Neural progenitor cell (in vitro differentiated cells): ENCODE results near the gene SLC19A2. TPM values are rescaled to one million over a fixed set of nuclear protein-coding genes. Genes with fewer than 3 reads are reported as not detected.
A peak's percentile ranks its signal among the peaks of the same experiment; 100 is the strongest.

ENCODE experiments used
- DNase-seq: peaks from one replicate; pipeline ENCODE4 v3.0.0-alpha.2; 2016; ENCODE audit warnings: low spot score
- H2AFZ ChIP-seq: fragments of 200-600 bp; sonication (generic); replicated peaks from 2 replicates; pipeline ENCODE4 v1.6.1; 2016; ENCODE audit warnings: antibody characterized with exemption
- H3F3A ChIP-seq: fragments of 200-600 bp; sonication (generic); 2 replicates; pipeline ENCODE4 v1.6.1; 2016; ENCODE audit warnings: antibody characterized with exemption, low read depth
- H3K27ac ChIP-seq: fragments of 200-600 bp; sonication (generic); 2 replicates; pipeline ENCODE4 v1.5.1; 2016; ENCODE audit warnings: mild to moderate bottlenecking
- H3K27me3 ChIP-seq: fragments of 200-600 bp; sonication (generic); 2 replicates; pipeline ENCODE4 v1.6.1; 2016; ENCODE audit warnings: mild to moderate bottlenecking, moderate library complexity
- H3K36me3 ChIP-seq: fragments of 200-600 bp; sonication (generic); 2 replicates; pipeline ENCODE4 v1.5.1; 2016
- H3K4me1 ChIP-seq: fragments of 200-600 bp; sonication (generic); 2 replicates; pipeline ENCODE4 v1.6.1; 2016; ENCODE audit warnings: mixed run types
- H3K4me2 ChIP-seq: fragments of 200-600 bp; sonication (generic); 2 replicates; pipeline ENCODE4 v1.6.1; 2016
- H3K4me3 ChIP-seq: fragments of 200-600 bp; sonication (generic); 2 replicates; pipeline ENCODE4 v1.5.1; 2016
- H3K79me2 ChIP-seq: fragments of 200-600 bp; sonication (generic); 2 replicates; pipeline ENCODE4 v1.6.1; 2016; ENCODE audit warnings: low read depth
- H3K9ac ChIP-seq: fragments of 200-600 bp; sonication (generic); 2 replicates; pipeline ENCODE4 v1.6.1; 2016
- H3K9me3 ChIP-seq: fragments of 200-600 bp; sonication (generic); 2 replicates; pipeline ENCODE4 v1.5.1; 2016; ENCODE audit warnings: low read depth
- H4K20me1 ChIP-seq: fragments of 200-600 bp; sonication (generic); 2 replicates; pipeline ENCODE4 v1.6.1; 2016; ENCODE audit warnings: low read depth
- H3K27ac Mint-ChIP-seq: 3 replicates; pipeline ENCODE4 v1.8.0; 2021; ENCODE audit warnings: mixed read lengths
- H3K27me3 Mint-ChIP-seq: 2 replicates; pipeline ENCODE4 v1.8.0; 2022; ENCODE audit warnings: low read depth, mild to moderate bottlenecking, inconsistent platforms, moderate library complexity, mixed read lengths; ENCODE audit not compliant: insufficient read depth
- H3K36me3 Mint-ChIP-seq: 3 replicates; pipeline ENCODE4 v1.8.0; 2021; ENCODE audit warnings: mixed read lengths
- H3K4me1 Mint-ChIP-seq: 3 replicates; pipeline ENCODE4 v1.8.0; 2021; ENCODE audit warnings: mixed read lengths
- H3K4me3 Mint-ChIP-seq: 3 replicates; pipeline ENCODE4 v1.8.0; 2021; ENCODE audit warnings: mild to moderate bottlenecking, moderate library complexity, mixed read lengths
- H3K9me3 Mint-ChIP-seq: 3 replicates; pipeline ENCODE4 v1.8.0; 2020; ENCODE audit warnings: mixed read lengths
- EZH2 ChIP-seq: fragments of 200-600 bp; sonication (generic); IDR thresholded peaks from 2 replicates; pipeline ENCODE4 v1.6.1; 2017; ENCODE audit warnings: antibody characterized with exemption, mild to moderate bottlenecking, moderate library complexity
- EZH2phosphoT487 ChIP-seq: fragments of 200-600 bp; sonication (generic); IDR thresholded peaks from 2 replicates; pipeline ENCODE4 v1.6.1; 2017; ENCODE audit warnings: antibody characterized with exemption
- total RNA-seq: library from RNA; depleted of rRNA; stranded (reverse); fragments of >200 nt; gene quantifications from 2 replicates; pipeline ENCODE4 v1.2.3, GENCODE V29; 2015; ENCODE audit warnings: low replicate concordance
- TF ChIP-seq, protein P1 (sequence below): fragments of 200-600 bp; sonication (generic); IDR thresholded peaks from 2 replicates; pipeline ENCODE4 v1.5.1; 2017; ENCODE audit warnings: antibody characterized with exemption, mild to moderate bottlenecking

The SLC19A2 gene
- total RNA-seq, 1 donor from 2014 or later: 35.4 TPM

DNA sequence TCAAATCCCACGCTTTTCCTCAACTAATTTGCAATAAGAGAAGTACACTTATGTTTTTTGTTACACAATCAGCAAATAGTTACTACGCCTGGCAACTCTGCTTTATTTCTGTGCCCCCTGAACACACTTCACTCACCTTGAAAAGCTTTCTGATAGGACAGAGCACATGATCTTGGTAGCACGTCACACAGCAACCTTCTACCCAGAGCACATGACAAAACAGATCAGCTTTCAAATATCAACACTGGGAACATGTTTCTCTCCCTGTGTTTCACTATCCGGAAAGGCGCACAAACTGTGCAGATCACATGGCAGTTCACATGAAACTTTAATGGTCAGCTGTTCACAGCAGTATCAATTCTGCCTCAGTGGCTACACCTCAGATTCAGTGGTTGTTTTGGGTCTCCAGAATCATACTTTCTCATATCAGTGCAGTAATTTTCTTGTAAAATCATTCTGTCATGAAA lies 2.2 kb downstream of the SLC19A2 start:
- H3K79me2 ChIP-seq: peaks cover 67% of the 10 kb centered on the region
- no peaks in the 10 kb centered on the region for H3K9me3 Mint-ChIP-seq
- peaks cover 64% of the 10 kb centered on the region for H3K4me1 ChIP-seq
- H3K4me2 ChIP-seq: peak overlapping the region; percentile 95
- H3K4me3 ChIP-seq: peak overlapping the region; percentile 79
- TF ChIP-seq, protein P1, sequence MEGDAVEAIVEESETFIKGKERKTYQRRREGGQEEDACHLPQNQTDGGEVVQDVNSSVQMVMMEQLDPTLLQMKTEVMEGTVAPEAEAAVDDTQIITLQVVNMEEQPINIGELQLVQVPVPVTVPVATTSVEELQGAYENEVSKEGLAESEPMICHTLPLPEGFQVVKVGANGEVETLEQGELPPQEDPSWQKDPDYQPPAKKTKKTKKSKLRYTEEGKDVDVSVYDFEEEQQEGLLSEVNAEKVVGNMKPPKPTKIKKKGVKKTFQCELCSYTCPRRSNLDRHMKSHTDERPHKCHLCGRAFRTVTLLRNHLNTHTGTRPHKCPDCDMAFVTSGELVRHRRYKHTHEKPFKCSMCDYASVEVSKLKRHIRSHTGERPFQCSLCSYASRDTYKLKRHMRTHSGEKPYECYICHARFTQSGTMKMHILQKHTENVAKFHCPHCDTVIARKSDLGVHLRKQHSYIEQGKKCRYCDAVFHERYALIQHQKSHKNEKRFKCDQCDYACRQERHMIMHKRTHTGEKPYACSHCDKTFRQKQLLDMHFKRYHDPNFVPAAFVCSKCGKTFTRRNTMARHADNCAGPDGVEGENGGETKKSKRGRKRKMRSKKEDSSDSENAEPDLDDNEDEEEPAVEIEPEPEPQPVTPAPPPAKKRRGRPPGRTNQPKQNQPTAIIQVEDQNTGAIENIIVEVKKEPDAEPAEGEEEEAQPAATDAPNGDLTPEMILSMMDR: no peak
- no peak overlapping the region for H2AFZ ChIP-seq
- H3K27me3 Mint-ChIP-seq: no peaks in the 10 kb centered on the region
- H3K4me3 Mint-ChIP-seq: peak overlapping the region; percentile 98
- no peak overlapping the region for H3K27ac Mint-ChIP-seq
- DNase-seq: no peak
- no peak overlapping the region for H3K9ac ChIP-seq
- no peaks in the 10 kb centered on the region for H3K36me3 ChIP-seq
- H3K4me1 Mint-ChIP-seq: peaks cover 56% of the 10 kb centered on the region
- peaks cover 43% of the 10 kb centered on the region for H3F3A ChIP-seq
- H3K36me3 Mint-ChIP-seq: peaks cover 3% of the 10 kb centered on the region
- peaks cover 16% of the 10 kb centered on the region for H4K20me1 ChIP-seq
- no peaks in the 10 kb centered on the region for H3K9me3 ChIP-seq
- H3K27ac ChIP-seq: no peak overlapping the region
- no peaks in the 10 kb centered on the region for H3K27me3 ChIP-seq

- Mint-ChIP-seq H3K9me3 (no peaks in the 10 kb centered on the region), H3K4me3 (no peak overlapping the region), H3K36me3 (peaks cover 16% of the 10 kb centered on the region), H3K27me3 (no peaks in the 10 kb centered on the region), H3K27ac (no peak overlapping the region), H3K4me1 (peaks cover 37% of the 10 kb centered on the region)
- H3F3A ChIP-seq: peaks cover 35% of the 10 kb centered on the region
- peak overlapping the region; percentile 78 for H3K27ac ChIP-seq
- H3K4me1 ChIP-seq: peaks cover 73% of the 10 kb centered on the region
- peaks cover 15% of the 10 kb centered on the region for H4K20me1 ChIP-seq
- TF ChIP-seq EZH2 (no peak), EZH2phosphoT487 (no peak)
- TF ChIP-seq, protein P1: no peak
- peak overlapping the region; percentile 12 for H3K4me3 ChIP-seq
- no peaks in the 10 kb centered on the region for H3K36me3 ChIP-seq
- H3K79me2 ChIP-seq: peaks cover 91% of the 10 kb centered on the region
- no peak overlapping the region for H2AFZ ChIP-seq
- peak overlapping the region; percentile 9 for H3K9ac ChIP-seq
- H3K9me3 ChIP-seq: no peaks in the 10 kb centered on the region
- H3K27me3 ChIP-seq: no peaks in the 10 kb centered on the region
- H3K4me2 ChIP-seq: peak overlapping the region; percentile 55
- peak; percentile 16 for DNase-seq
These were observed 6.2 kb downstream of the SLC19A2 start for GRCh38 chr1:169479363-169480066.

DNA sequence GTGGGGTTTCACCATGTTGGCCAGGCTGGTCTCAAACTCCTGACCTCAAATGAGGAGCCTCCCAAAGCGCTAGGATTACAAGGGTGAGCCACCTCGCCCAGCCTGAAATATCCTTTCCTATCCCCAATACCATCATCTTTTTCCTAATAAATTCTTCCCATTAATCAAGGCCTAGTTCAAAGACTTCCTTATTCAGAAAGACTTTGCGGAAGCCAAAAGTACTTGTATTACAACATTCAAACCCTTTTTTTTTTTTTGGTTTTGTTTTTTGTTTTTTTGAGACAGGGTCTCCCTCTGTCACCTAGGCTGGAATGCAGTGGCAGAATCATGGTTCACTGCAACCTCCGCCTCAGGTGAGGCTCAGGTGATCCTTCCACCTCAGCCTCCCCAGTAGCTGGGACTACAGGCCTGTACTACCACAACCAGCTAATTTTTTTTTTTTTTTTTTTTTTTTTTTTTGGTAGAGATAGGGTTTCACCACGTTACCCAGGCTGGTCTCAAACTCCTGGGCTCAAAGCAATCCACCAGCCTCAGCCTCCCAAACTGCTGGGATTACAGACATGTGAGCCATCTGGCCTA lies 7.6 kb downstream of the SLC19A2 start:
- Mint-ChIP-seq H3K4me1 (peaks cover 25% of the 10 kb centered on the region), H3K9me3 (no peaks in the 10 kb centered on the region), H3K27ac (no peak overlapping the region), H3K27me3 (no peaks in the 10 kb centered on the region), H3K4me3 (no peak overlapping the region), H3K36me3 (peaks cover 16% of the 10 kb centered on the region)
- peaks cover 4% of the 10 kb centered on the region for H4K20me1 ChIP-seq
- H3K27me3 ChIP-seq: no peaks in the 10 kb centered on the region
- no peak overlapping the region for H3K27ac ChIP-seq
- H2AFZ ChIP-seq: no peak overlapping the region
- H3K4me2 ChIP-seq: no peak overlapping the region
- peaks cover 64% of the 10 kb centered on the region for H3K4me1 ChIP-seq
- DNase-seq: no peak
- peaks cover 78% of the 10 kb centered on the region for H3K79me2 ChIP-seq
- H3K9ac ChIP-seq: no peak overlapping the region
- no peak overlapping the region for H3K4me3 ChIP-seq
- H3K36me3 ChIP-seq: no peaks in the 10 kb centered on the region
- TF ChIP-seq, protein P1: no peak
- TF ChIP-seq EZH2phosphoT487 (no peak), EZH2 (no peak)
- H3K9me3 ChIP-seq: no peaks in the 10 kb centered on the region
- H3F3A ChIP-seq: peaks cover 35% of the 10 kb centered on the region
